HG02798 (cell line): ENCODE results near the gene KRTAP10-3.
"Not testable (repeated sequence)": the region's sequence is repeated elsewhere in the genome, so short reads cannot be mapped to it uniquely, and the experiment has no call there.

ENCODE experiments used
- ATAC-seq: cut with Tn5 transposase; IDR thresholded peaks from one replicate; pipeline ENCODE4 v1.9.1; 2021; ENCODE audit warnings: mild to moderate bottlenecking; ENCODE audit not compliant: unreplicated experiment, poor library complexity

The KRTAP10-3 gene

GRCh38 chr21:44572959-44573583 is 14.5 kb upstream of the KRTAP10-3 start:
- no peak for ATAC-seq

- ATAC-seq: no peak
Observed at GRCh38 chr21:44571844-44572782, 13.5 kb upstream of the KRTAP10-3 start.

- no peak for ATAC-seq
Observed at GRCh38 chr21:44571296-44571695, 12.7 kb upstream of the KRTAP10-3 start.

DNA sequence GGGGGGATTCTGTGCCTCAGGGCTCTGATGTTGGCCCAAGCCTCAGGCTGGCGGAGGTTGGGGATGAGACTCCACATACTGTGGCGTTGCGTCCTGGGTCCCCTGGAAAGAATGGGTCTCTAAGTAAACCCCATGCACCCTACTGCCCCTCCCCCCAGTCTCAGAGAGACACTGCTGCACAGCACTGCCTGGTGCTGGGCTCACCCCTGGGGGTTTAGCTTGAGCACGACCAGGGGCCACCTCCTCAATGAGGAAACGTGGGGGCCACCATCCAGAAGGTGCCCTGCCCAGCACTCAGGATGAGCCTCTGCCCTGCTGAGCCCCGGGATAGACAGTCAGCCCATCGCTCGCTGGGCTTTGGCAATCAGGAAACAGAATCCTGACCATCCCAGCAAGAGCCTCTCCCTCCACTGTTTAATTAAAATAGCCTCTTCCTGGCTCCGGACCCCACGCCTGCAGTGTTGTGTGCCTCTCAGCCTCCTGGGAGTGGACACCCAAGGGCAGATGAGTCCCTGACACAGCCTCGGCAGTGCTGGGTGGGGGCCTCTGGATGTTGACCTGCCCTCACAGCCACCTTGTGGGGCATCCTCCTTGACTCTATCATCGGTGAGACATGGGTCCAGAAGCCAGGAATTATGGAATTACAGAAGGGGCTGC is 11.4 kb upstream of the KRTAP10-3 start:
- no peak for ATAC-seq

- no peak for ATAC-seq
Observed at GRCh38 chr21:44568667-44569556, 10.3 kb upstream of the KRTAP10-3 start.

GRCh38 chr21:44568261-44568660 is 9.7 kb upstream of the KRTAP10-3 start:
- ATAC-seq: no peak

GRCh38 chr21:44567481-44568171 is 9.0 kb upstream of the KRTAP10-3 start:
- no peak for ATAC-seq

DNA sequence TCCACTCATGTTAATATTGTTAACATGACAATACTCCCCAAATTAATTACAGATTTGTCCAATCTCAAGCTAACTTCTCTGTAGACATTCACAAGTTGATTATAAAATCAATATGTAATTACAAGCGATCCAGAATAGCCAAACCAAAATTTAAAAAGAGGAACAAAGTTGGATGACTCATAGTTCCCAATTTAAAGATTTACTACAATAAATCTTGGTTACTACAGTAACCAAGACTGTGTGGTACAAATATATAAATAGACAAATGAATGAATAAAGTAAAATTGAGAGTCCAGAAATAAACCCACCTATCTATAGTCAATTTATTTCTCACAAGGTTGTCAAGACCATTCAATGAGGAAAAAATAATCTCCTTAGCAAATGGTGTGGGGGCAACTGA is 7.8 kb upstream of the KRTAP10-3 start:
- no peak for ATAC-seq

- no peak for ATAC-seq
Observed at GRCh38 chr21:44564886-44565598, 6.4 kb upstream of the KRTAP10-3 start.

DNA sequence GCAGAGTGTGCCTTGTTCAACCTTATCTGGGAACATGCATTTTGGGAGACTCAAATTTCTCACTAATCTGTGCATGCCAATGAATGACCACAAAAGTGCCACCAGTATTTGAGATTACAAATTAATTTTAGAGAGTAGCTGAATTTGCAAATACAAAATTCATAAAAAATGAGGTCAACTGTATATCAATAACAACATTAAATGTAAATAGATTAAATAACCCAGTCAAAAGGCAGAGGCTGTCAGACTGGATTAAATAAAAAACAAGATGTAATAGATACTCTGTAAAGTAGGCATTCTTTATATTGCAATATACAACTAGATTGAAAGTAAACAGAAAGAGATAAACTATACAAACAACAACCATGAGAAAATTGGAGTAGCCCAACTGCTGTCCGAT is 5.5 kb upstream of the KRTAP10-3 start:
- ATAC-seq: no peak

- not testable (repeated sequence) for ATAC-seq
Observed at GRCh38 chr21:44558329-44558675, 293 bp downstream of the KRTAP10-3 start.

DNA sequence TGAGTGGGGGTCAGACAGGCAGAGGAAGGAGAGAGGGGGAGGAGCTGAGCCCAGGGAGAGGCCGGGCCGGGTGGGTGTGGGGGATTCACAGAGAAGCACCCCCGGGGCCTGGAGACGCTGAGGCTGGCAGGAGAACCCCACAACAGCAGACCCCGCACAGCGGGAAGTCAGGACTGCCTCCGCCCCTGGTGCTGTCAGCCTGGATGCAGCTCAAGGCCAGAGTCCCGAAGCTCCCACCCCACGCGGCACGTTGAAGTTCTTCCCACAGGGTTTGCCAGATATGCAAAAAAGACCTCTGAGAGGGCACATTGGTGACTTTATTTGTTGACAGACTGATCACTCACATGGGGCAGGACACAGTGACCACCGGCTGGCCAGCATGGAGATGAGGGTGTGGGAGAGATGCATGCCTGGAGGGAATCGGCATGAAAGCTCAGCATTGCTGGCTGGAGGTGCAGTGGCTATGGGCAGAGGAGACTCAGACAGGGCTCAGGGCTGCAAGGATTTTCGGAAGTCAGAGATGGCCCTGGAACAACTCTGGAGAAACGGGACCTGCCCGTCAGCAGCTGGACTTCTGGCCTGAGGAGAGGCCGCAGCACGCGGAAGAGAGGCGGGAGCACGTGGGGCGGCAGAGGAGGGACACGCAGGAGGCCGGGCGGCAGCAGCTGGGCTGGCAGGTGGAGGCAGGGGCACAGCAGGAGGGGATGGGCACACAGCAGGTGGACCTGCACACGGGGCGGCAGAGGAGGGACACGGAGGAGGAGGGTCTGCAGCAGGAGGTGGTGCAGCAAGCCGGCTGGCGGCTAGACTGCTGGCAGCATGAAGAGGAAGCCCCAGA is 885 bp downstream of the KRTAP10-3 start:
- no peak for ATAC-seq

- ATAC-seq: no peak
Observed at GRCh38 chr21:44556879-44557278, 1.7 kb downstream of the KRTAP10-3 start.

DNA sequence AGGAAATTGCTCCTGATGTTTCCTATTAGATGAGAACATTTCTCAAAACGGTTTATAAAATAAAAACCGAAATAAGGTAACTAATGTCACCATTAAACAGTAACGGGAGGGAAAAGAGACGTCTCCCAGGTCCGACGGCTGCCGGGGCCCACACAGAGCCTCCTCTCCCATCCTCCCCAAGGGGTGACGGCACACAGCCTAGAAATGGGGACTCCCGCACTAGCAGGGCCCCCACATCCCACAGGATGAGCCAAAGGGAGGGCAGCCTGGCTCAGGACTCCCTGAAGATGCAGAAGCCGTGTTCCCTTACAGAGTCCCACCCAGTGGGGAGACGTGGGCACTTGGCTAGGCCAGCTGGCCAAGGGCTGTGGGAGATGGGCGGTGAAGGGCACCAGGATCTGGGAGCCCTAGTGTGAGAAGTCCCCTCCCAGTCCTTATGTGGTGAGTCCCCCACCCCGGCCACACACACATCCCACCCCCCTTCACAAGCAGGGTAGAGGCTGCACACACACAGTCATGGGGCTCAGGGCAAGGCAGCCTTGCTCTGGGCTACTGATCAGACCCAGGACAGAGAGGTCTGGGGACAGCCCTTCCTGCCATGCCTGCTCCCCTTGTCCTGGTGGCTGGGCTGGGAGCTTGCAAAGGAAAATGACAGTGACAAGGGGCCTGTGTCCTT is 3.3 kb downstream of the KRTAP10-3 start:
- ATAC-seq: no peak

DNA sequence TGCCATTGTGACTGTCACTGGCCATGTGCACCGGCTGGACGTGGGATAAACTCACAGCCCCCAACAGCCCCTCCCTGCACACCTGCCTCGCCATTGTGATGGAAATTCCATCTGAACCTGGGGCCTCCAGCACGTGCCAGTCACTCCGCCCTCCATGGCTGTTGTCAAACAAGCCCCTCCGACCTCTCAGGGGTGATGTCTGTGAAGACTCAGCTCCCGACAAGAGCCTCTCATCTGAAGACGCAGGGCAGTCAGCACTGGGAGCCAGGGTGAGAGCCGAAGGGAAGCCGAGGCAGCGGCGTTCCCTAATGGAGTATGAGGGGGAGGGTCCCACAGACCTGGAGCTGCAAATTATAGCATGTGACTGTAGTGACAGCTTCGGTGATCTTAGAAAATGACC is 5.9 kb downstream of the KRTAP10-3 start:
- no peak for ATAC-seq

- no peak for ATAC-seq
Observed at GRCh38 chr21:44552136-44552535, 6.5 kb downstream of the KRTAP10-3 start.

DNA sequence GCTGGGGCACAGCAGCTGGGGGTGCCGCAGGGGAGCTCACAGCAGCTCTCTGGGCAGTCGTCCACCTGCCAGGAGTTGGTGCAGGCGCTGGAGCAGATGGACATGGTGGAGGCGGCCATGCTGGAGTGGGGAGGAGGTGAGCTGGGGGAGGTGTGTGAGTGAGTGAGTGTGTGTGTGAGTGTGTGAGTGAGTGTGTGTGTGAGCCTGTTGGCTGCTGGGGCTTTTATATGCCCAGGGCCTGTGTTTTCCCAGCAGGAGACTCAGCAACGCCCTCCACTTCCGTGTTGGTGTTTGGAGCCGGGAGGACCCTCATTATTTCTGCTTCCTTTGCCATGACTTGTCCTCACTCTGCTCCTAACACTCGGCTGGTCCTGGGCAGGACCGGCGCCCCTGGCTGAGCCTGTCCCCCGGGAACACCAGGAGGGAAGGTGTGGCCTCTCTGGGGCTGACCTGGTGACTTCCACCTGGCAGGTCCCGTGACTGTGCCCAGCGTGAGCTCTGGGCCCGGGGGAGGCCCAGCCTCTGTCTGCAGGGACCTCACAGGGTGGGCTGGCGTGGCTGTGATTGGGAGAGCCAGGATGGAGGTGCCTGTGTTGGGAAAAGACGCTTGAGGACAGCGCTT is 7.1 kb downstream of the KRTAP10-3 start, which contains the start of gene KRTAP10-2:
Gene KRTAP10-2 (minus strand): TSS at position 166 of the 622 bp plus-strand sequence. CDS start 47 bp downstream, at position 119.
- ATAC-seq: no peak
